Stimulated activated CD4-positive, alpha-beta T cell treated with anti-CD3 and anti-CD28 coated beads, Interleukin-12 subunit alpha, Interleukin-12 subunit beta, amount 100 ng/mL, for 48 hours (primary cell): ENCODE results near the gene CDH4.

Experiments
- DNase-seq, 3 donors: peaks; one replicate each; pipeline ENCODE4 v3.0.0-alpha.2; 2020; ENCODE audit warnings: low read depth in 2 of 3, low spot score in 1 of 3

The CDH4 gene

DNA sequence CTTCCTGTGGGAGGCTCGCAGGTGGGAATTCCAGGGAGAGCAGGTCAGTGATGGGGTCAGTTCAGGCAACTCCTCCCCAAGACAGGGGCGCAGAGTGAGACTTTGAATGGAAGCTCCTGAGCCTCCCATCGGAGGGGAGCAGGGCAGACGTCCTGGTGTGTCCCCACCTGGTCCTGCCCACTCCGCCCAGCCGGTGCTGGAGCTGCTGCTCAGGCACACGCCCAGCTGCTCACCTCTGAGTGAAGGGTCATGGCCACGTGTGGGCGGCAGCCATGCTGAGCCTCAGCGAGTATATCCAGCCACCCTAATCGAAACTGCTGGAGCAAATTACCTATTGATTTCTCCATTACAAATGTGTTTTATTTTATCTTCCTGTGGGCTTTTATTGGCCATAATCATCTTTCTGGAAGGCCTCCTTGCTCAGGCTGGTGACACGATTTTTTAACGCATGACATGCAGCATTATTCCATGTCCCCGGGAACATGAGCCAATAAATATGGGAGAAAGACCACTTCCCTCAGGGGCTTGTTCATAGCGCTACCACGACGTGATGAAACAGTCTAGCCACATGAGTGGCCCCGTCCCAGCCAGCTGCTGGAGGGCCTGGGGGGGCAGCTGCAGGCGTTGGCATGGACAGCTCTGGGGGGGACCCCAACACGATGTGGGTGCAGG lies 665.5 kb downstream of the CDH4 start:
- no peak for DNase-seq

DNA sequence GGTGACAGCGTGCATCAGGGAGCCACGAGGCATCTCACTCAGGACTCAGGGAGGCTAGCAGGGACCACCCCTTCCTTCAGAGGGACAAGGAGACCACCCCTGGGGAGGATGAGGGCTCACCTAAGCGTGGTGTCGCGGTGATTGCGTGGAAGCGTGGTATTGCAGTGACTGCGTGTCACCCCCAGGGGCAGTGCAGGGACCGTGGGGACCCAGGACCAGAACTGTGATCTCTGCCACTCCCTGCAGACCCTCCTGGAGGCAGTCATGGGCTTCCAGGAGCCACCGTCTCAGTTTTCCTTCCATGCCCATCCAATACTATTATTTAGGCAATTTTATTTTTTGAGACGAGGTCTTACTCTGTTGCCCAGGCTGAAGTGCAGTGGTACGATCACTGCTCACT lies 666.5 kb downstream of the CDH4 start:
- no peak for DNase-seq

GRCh38 chr20:61919239-61919638 lies 667.2 kb downstream of the CDH4 start:
- DNase-seq: no peak

DNA sequence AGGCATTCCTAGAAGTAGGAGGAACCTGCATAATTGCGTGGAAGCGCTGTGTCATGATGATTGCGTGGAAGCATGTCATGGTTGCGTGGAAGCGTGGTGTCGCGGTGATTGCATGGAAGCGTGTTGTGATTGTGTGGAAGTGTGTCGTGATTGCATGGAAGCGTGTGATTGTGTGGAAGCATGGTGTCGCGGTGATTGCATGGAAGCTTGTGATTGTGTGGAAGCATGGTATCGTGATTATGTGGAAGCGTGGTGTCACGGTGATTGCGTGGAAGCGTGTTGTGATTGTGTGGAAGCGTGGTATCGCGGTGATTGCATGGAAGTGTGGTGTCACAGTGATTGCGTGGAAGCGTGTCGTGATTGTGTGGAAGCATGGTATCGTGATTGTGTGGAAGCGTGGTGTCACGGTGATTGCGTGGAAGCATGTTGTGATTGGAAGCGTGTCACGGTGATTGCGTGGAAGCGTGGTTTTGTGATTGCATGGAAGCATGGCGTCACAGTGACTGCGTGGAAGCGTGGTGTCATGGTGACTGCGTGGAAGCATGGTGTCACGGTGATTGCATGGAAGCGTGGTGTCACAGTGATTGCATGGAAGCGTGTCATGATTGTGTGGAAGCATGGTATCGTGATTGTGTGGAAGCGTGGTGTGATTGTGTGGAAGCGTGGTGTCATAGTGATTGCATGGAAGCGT lies 667.8 kb downstream of the CDH4 start:
- DNase-seq: no peak

GRCh38 chr20:61922411-61922810 lies 670.4 kb downstream of the CDH4 start:
- DNase-seq: no peak

- DNase-seq: no peak
These were observed 670.9 kb downstream of the CDH4 start for GRCh38 chr20:61922936-61923335.

- DNase-seq: no peak
These were observed 671.5 kb downstream of the CDH4 start for GRCh38 chr20:61923371-61924166.

GRCh38 chr20:61924211-61924857 lies 672.3 kb downstream of the CDH4 start:
- DNase-seq: no peak

GRCh38 chr20:61924858-61925554 lies 672.9 kb downstream of the CDH4 start:
- no peak for DNase-seq

DNA sequence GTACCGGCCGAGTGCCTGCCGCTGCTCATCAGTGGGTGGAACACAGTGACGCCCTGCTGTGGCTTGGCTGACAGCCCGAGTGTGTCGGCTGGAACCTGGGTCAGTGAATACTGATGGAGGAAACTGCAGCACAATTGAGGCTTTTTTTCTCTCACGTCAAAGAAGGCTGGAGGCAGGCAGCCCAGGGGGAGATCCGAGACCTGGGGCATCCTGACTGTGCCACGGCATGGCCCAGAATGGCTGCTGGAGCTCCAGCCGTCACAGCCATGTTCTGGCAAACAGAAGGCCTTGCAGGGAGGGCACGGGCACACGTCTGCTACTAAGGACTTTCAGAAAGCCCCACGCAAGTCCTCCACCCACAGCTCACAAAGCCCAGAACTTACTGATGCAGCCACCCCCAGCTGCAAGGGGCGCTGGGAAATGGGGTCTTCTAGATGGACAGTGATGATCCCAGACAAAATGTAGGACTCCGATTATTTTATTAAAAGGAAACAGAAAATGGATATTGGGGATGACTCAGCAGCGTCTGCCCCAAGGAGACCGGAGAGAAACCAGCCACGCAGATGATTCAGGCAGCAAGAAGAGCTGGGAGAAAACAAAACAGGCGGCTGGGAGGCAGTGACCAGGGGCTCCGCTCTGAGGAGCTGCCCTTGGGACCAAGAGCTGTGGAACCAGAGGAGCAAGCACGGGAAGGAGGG lies 673.6 kb downstream of the CDH4 start:
- DNase-seq: no peak

GRCh38 chr20:61926253-61926613 lies 674.2 kb downstream of the CDH4 start:
- no peak for DNase-seq

GRCh38 chr20:61926796-61927192 lies 674.7 kb downstream of the CDH4 start:
- no peak for DNase-seq

DNA sequence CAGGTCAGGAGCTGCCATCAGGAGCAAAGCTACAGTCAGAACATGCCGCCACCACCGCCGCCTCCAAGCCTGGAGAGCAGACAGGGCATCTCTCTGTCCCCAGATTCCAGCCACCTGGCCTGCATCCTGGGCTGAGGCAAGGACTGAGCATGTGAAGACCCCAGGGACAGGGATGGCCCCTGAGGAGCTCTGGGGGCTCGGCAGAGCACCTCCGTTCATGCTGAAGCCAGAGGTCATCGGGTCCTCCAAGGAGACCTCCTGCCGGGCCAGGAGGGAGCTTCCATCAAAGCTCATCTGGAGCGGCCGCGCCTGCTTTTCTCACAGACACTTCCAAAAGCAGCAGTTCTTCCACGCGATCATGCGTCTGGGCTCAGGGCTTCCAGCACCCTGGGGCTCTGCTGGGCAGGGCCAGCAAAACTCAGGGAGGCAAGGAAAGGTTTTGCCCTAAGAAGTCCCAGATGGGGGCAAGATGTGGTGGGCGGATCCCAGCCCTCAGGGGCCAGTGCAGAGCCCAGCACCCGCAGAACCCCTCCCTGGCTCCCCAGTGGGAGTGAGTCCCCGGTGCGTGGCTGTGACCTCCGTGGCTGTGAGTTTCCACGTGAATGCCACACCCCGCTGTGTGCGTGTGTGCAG lies 675.2 kb downstream of the CDH4 start:
- no peak for DNase-seq

DNA sequence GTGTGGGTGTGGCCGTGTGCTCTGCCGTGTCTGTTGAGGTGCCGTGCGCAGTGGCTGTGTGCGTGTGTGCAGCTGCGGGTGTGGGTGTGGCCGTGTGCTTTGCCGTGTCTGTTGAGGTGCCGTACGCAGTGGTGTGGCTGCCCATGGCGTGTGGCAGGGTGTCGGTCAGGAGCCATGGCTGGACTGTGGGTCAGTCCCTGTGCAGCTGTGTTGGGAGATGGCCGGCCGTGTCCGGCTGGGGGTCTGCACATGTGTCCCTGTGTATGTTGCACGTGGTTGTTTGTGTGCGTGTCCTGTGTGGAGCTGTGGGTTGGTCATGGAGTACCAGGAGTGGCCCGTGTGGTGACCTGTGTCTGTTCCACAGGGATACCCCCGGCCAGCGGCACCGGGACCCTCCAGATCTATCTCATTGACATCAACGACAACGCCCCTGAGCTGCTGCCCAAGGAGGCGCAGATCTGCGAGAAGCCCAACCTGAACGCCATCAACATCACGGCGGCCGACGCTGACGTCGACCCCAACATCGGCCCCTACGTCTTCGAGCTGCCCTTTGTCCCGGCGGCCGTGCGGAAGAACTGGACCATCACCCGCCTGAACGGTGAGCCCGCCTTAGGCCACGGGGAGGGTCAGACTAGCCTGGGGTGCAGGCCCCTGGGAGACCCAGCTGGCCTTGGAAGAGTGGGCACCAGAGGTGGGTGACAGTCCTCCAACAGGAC lies 675.9 kb downstream of the CDH4 start:
- no peak for DNase-seq

DNA sequence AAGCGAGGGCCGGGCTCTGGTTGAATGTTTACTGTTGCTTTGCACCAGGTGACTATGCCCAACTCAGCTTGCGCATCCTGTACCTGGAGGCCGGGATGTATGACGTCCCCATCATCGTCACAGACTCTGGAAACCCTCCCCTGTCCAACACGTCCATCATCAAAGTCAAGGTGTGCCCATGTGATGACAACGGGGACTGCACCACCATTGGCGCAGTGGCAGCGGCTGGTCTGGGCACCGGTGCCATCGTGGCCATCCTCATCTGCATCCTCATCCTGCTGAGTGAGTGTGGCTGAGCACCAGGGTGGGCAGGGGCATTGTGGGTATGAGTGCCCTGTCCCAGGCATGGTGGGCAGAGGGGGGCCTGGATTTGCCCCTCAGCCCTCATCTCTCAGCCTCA lies 677.5 kb downstream of the CDH4 start:
- no peak for DNase-seq

- no peak for DNase-seq
These were observed 678.1 kb downstream of the CDH4 start for GRCh38 chr20:61929971-61930666.

GRCh38 chr20:61930776-61931475 lies 678.9 kb downstream of the CDH4 start:
- no peak for DNase-seq

- DNase-seq: no peak
These were observed 679.6 kb downstream of the CDH4 start for GRCh38 chr20:61931476-61932198.
